GM10266 (cell line): ENCODE results near the gene JAK1.

Source experiments
- DNase-seq: peaks from one replicate; pipeline ENCODE4 v3.0.0; 2012; ENCODE audit errors: extremely low spot score
- CTCF ChIP-seq: IDR thresholded peaks from 2 replicates; pipeline ENCODE4 v1.5.1; 2012; ENCODE audit warnings: mild to moderate bottlenecking, low read depth; ENCODE audit not compliant: control insufficient read depth, insufficient read depth; ENCODE audit errors: missing control alignments

Gene JAK1

DNA sequence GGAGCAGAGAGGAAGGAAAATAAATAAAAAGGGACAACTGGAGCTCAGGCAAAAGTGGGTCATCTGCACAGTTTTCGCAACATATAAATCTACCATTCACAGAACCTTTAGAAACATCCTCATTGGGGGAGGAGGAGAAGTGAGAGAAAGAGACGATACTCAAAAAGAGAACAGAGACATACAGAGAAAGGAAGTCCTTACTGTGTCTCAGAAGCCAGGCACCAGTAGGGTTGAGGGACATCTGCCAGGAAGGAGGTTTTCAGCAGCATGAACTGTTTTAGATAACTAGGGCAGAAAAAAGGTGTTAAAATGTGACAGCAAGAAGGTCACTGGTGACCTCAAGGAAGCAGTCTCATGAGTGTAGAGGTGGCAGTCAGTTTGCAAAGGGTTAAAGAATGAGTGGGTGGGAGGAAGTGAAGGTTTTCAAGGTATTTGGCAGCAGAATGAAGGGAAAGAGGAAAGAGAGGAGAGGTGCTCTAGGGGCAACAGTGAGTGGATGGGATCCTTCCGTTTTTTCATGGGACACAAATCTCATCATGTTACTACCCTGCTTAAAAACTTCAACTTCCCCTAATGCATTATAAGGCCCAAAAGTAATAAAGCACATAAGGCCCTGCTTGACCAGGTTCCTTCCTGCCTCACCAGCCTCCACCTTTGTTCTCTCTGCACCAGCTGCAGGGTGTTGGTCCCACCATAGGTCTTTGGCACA lies 9.5 kb downstream of the JAK1 start:
- DNase-seq, result peak; percentile 72
- no peak for TF ChIP-seq CTCF

DNA sequence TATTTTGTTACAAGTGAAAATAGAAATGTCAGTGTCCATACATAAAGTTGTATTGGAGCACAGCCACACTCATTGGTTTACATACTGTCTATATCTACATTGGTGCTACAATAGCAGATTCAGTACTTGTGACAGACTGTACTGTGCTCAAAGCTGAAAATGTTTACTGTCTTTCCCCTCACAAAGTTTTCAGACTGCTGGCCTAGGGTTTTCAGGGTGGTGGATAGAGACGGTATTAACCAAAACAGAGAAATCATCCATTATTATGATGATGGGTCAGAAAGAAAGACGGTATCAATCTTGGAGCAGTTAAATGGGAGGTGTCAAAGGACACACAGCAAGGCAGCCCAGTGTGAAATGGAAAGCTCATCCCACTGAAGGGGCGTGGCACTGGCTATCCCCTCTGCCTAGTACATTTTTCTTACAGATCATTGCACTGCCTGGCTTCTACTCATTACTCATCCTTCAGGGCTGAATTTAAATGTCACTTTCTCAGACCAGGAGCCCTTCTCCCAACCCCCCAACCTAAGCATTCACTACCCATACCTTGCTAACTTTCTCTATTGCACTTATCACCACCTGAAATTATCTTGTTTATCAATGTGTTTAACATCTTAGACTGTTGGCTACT lies 10.2 kb downstream of the JAK1 start:
- DNase-seq, result no peak
- TF ChIP-seq CTCF, result no peak

GRCh38 chr1:64955097-64956009 lies 11.0 kb downstream of the JAK1 start:
- no peak for DNase-seq
- no peak for TF ChIP-seq CTCF

- TF ChIP-seq CTCF, result no peak
- DNase-seq, result no peak
Measured at GRCh38 chr1:64953241-64953640, 13.1 kb downstream of the JAK1 start.

DNA sequence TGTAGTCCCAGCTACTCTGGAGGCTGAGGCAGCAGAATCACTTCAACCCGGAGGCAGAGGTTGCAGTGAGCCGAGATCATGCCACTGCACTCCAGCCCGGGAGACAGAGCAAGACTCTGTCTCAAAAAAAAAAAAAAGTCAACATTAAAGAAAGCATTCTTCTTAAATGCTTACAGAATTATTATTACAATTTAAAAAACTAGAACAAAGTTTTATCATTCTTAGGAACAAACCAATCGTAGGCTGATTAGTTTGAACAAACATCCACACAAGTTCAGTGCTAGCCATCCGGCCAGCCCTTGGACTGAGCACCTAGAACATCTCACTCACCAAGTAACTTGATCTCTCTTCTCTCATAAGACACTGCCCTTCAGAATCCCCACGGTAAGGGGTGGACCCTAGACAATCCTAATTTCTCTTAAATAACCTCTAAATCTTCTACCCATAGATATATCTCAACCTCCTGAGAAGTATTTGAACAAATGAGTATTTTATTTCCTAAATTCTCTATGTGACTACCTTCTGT lies 16.0 kb downstream of the JAK1 start:
- TF ChIP-seq CTCF, result no peak
- DNase-seq, result no peak

GRCh38 chr1:64948905-64949833 lies 17.2 kb downstream of the JAK1 start:
- no peak for DNase-seq
- TF ChIP-seq CTCF, result no peak
